ENCODE results near the gene MORN1.

GRCh38 chr1:2292725-2293450, 98.5 kb downstream of the MORN1 start:
- TF ChIP-seq POLR2A (IDR thresholded peaks at IDR 0.05; ENCODE audit: low read depth, low read length), result no peak
- no peak for TF ChIP-seq POLR2AphosphoS5 (IDR thresholded peaks at IDR 0.05; ENCODE audit: low read depth, low read length)
- TF ChIP-seq POU2F2 (IDR thresholded peaks at IDR 0.05; ENCODE audit: low read depth, low read length), result no peak
- no peak for TF ChIP-seq SPI1 (IDR thresholded peaks at IDR 0.05; ENCODE audit: low read depth, low read length)

All from GM12891 (cell line).